GM18508 (cell line): ENCODE data around the gene SLIT3.

Experiments used
- ATAC-seq: cut with Tn5 transposase; IDR thresholded peaks from one replicate; pipeline ENCODE4 v1.9.1; 2021; ENCODE audit warnings: moderate number of reproducible peaks; ENCODE audit not compliant: insufficient read depth, unreplicated experiment

SLIT3 gene

GRCh38 chr5:169094586-169095409, 206.1 kb downstream of the SLIT3 start:
- no peak for ATAC-seq

- no peak for ATAC-seq
Observed at GRCh38 chr5:169091396-169091980, 209.5 kb downstream of the SLIT3 start.

- ATAC-seq = no peak
Observed at GRCh38 chr5:169089343-169089742, 211.6 kb downstream of the SLIT3 start.

GRCh38 chr5:169088028-169088725, 212.8 kb downstream of the SLIT3 start:
- ATAC-seq = no peak

- ATAC-seq = no peak
Observed at GRCh38 chr5:169085636-169086035, 215.3 kb downstream of the SLIT3 start.

GRCh38 chr5:169085212-169085611, 215.7 kb downstream of the SLIT3 start:
- no peak for ATAC-seq

GRCh38 chr5:169084775-169085174, 216.2 kb downstream of the SLIT3 start:
- no peak for ATAC-seq

- ATAC-seq = no peak
Observed at GRCh38 chr5:169083394-169084018, 217.4 kb downstream of the SLIT3 start.

GRCh38 chr5:169081000-169081724, 219.8 kb downstream of the SLIT3 start:
- ATAC-seq = no peak

GRCh38 chr5:169080448-169080911, 220.5 kb downstream of the SLIT3 start:
- ATAC-seq = no peak

GRCh38 chr5:169079697-169080096, 221.2 kb downstream of the SLIT3 start:
- no peak for ATAC-seq

GRCh38 chr5:169074839-169075238, 226.1 kb downstream of the SLIT3 start:
- no peak for ATAC-seq

GRCh38 chr5:169072233-169072632, 228.7 kb downstream of the SLIT3 start:
- ATAC-seq = no peak

- no peak for ATAC-seq
Observed at GRCh38 chr5:169070413-169070812, 230.5 kb downstream of the SLIT3 start.

- ATAC-seq = no peak
Observed at GRCh38 chr5:169067751-169068173, 233.2 kb downstream of the SLIT3 start.

GRCh38 chr5:169065400-169065799, 235.5 kb downstream of the SLIT3 start:
- ATAC-seq = no peak

- no peak for ATAC-seq
Observed at GRCh38 chr5:169064093-169064492, 236.8 kb downstream of the SLIT3 start.

GRCh38 chr5:169063316-169063953, 237.5 kb downstream of the SLIT3 start:
- ATAC-seq = no peak

GRCh38 chr5:169062690-169063089, 238.2 kb downstream of the SLIT3 start:
- ATAC-seq = no peak

GRCh38 chr5:169054506-169054905, 246.4 kb downstream of the SLIT3 start:
- ATAC-seq = no peak
